Embryonic facial prominence (tissue), 1 donor: ENCODE measurements around the gene HPD.

ENCODE experiments used
- DNase-seq: peaks from one replicate; pipeline ENCODE4 v3.0.0-alpha.2; 2016; ENCODE audit errors: extremely low spot score

HPD gene

GRCh38 chr12:121811434-121812319, 47.0 kb downstream of the HPD start:
- DNase-seq = no peak

DNA sequence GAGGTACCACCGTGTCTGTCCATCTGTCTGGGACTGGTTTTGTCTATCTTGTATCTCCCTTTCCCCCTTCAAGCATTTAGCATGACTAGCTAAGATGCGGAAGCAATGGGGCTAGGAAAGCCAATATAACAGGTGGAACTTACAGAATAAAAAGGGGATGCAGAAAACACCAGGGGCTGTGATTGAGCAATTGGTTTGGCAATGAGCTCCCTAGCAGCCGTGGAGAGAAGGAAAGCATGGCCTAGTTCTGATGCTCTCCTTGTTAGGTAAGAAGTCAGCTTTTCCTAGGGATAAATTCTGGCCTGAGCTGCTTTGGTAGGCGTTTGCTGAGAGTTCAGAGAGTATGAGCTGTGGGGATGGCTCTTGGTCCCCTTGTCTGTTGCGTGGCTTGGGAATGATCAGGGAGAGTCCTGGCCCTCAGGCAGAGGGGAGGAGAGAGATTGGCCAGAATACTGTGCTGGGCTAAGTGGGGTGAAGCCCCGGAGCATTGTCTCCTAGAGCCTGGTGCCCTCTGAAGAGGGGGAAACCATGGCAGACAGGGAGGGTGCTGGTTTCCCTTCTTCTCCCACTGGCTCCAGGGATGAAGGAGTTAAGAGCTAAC, 47.7 kb downstream of the HPD start:
- DNase-seq = no peak

DNA sequence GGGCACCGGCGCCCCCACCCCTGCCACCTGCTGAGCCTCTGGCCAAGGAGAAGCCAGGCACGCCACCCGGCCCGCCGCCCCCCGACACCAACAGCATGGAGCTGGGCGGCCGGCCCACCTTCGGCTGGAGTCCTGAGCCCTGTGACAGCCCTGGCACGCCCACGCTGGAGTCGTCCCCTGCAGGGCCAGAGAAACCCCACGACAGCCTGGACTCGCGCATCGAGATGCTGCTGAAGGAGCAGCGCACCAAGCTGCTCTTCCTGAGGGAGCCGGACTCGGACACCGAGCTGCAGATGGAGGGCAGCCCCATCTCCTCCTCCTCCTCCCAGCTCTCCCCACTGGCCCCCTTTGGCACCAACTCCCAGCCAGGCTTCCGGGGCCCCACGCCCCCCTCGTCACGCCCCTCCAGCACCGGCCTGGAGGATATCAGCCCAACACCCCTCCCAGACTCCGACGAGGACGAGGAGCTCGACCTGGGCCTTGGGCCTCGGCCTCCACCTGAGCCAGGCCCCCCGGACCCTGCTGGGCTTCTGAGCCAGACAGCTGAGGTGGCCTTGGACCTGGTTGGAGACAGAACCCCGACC, 48.3 kb downstream of the HPD start:
- DNase-seq = no peak

DNA sequence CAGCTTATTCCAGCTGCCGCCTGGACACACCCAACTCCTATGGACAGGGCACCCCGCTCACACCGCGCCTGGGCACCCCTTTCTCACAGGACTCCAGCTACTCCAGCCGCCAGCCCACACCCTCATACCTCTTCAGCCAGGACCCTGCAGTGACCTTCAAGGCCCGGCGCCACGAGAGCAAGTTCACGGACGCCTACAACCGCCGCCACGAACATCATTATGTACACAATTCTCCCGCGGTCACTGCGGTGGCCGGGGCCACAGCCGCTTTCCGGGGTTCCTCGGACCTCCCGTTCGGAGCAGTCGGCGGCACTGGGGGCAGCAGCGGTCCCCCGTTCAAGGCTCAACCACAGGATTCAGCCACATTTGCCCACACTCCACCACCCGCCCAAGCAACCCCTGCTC, 48.9 kb downstream of the HPD start:
- DNase-seq = no peak

GRCh38 chr12:121808623-121809022, 50.0 kb downstream of the HPD start:
- no peak for DNase-seq

DNA sequence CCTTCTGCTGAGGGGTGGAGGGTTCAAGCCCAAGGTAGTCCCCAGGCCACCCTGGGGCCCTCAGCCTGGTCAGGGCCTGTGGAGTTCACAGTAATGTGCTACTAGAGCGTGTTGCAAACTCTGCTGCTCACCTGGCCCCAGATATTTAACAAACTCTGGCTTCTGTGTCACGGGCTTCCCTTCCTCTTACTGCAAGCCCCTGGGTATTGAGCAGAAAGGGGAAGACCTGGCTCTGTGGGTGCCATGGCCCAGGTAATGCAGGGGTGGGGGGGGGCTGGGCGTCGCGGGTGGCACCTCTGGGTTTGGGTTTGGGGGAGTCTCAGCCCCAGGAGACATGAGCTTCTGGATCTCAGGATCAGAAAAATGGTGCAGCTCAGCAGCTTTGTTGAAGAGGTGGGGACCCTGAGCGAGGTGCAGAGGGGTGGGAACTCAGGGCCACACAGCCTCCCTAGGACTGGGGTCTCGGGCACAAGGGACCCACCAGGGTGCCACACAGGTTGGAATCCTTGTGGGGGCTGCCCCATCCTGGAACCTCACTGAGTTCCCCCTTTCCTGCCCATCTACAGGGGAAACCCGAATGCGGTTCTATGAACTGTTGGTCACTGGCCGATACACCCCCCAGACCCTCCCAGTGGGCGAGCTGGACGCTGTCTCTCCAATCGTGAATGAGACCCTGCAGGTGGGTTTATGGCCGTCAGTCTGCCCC, 50.9 kb downstream of the HPD start:
- DNase-seq = no peak

GRCh38 chr12:121806546-121807423, 51.9 kb downstream of the HPD start:
- no peak for DNase-seq

DNA sequence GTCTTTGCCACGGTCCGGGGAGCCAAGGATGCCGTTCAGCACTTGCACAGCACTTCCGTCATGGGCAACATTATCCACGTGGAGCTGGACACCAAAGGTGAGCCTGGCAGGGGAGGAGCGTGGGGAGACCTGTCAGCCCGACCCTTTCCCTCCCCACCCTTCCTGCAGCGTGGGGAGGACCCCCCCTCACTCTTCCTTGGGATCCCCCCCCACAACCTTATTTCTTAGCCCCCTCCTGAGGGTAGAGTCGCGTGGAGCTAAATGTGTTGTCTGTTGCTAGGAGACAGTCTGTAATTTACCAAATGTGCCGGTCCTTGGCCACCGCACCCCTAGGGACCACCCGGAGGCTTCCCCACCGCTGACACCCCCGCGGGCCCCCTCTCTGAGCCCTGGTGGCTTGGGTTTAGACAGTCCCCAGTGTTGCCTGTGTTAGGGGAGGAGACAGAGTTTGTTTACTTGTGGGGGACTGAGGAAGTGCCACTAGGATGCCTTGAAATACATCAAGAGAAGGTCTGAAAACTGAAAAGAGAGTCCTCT, 52.6 kb downstream of the HPD start:
- DNase-seq = no peak

- no peak for DNase-seq
Measured at GRCh38 chr12:121805171-121806008, 53.3 kb downstream of the HPD start.

DNA sequence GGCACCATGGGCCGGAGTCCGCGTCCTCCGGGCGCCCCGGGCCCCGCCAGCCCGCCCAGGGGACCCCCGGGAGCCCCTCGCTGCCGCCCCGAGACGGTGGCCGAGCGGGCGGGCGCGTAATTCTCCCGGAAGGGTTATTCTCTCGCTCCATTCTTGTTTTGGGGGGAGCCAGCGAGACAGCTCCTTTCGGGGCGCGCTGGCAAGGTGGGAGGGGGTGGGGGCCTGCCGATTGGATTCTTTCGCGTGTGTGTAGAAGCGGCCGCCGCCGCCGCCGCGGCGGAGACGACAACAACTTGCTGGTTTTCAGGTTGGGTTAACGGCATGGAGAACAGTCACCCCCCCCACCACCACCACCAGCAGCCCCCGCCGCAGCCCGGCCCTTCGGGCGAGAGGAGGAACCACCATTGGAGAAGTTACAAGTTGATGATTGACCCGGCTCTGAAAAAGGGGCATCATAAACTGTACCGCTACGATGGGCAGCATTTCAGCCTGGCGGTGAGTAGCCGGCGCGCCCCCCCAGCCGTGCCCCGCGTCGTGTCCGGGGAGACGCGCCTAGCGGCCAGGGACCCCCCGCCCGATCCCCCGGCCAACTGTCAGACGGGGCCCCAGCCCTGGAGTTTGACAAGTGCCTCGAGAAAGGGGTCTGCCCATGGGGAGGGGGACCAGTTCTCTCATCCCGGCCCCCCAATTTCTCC, 54.1 kb downstream of the HPD start:
- no peak for DNase-seq

DNA sequence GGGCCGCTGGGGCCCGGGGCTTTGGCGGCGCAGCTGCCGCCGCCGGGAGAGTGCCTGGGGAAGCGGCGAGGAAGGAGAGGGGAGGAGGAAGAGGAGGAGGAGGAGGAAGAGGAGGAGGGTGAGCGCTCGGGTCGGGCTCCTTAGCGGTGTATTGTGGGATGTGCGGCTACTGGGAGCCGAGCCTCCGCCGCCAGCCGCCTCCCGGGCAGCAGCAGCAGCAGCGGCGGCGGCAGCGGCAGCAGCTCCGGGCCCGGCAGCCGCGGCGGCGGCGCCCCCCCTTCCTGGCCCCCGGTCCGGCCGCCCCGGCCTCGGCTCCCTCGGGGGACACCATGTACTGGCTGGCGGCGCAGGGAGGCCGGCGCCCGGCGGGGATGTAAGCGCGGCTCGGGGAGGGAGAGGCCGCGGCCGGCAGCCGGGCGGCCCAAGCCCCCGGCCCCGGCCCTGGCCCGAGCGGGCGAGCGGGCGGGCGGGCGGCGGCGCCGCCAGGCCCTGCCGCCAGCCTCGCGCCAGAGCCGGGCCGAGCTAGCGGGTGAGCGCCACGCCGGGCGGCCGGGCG, 54.7 kb downstream of the HPD start, which contains the start of gene SETD1B:
Gene SETD1B (plus strand): TSS at position 149 of the 556 bp plus-strand sequence. CDS start 729 bp downstream, outside the sequence.
- DNase-seq = no peak

GRCh38 chr12:121802843-121803698, 55.6 kb downstream of the HPD start:
- peak; percentile 94 for DNase-seq

DNA sequence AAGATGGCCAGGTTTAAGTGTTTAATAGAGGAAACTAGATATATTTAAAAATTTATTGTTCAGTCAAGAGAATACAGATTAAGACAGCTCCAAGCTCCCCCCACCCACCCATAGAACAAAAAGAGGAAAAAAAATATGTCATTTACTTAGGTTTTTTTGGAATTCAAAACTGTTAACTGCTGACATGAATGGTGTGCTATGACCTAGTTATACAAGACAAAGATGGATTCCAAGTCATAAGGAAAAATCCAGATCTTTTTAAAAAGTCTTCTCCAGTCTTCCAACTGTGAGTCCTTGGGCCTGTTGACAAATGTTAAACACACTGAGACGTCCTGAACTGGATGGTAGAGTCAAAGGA, 56.2 kb downstream of the HPD start:
- no peak for DNase-seq

GRCh38 chr12:121801595-121802484, 56.8 kb downstream of the HPD start:
- no peak for DNase-seq

DNA sequence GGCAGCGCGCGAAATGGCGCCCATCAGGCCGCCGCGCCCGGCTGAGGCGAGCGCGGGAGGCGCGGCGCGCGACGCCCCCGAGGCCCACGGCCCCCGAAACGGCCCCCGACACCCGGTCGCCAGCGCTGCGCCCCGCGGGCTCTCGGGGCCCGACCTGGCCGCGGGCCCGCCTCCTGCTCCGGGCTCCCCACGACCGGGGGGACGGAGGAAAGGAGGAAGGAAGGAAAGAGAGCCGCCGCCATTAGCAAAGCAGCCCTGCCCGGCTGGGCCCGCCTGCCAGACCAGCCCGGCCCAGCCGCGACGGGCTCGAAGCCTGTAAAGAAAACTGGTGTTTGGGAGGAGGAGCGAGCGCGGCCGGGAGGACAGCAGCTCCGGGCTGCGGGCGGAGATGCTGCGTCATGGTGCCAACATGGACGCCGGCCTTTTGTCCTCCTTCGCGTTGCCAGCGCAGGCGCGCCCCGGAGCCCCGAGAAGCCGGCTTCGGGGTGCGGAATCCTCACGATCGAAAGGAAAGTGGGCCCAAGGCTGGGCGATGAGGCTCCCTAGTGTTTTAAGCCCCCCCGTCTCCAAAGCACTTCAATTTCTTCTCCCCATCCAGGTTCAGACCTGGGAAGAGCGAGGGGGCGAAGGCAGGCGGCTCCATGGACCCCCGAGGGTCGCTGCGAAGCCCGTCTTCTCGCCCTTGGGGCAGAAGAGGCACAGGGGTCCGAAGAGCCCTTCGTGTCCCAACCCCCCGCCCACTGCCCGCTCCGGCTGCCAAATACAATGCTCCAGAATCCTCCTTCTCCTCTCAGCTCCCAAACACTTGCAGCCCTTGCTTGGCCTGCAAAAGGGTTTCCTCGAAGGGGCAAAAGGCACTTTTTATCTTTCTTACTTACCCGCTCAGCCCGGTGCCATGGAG, 57.7 kb downstream of the HPD start:
- no peak for DNase-seq
